HepG2 (cell line): ENCODE results near the gene ARHGAP5. TPM values are rescaled to one million over a fixed set of nuclear protein-coding genes. Genes with fewer than 3 reads are reported as not detected.
A peak's percentile ranks its signal among the peaks of the same experiment; 100 is the strongest.

ENCODE experiments used
- CENPBD1 ChIP-seq: sonication (generic); formaldehyde crosslinking; IDR thresholded peaks from 2 replicates; pipeline ENCODE4 v1.8.0; 2022; ENCODE audit warnings: missing genetic modification reagents, low read depth, mild to moderate bottlenecking, borderline replicate concordance
- DZIP1 ChIP-seq: sonication (generic); formaldehyde crosslinking; IDR thresholded peaks from 2 replicates; pipeline ENCODE4 v1.5.0; 2020; ENCODE audit warnings: mild to moderate bottlenecking, missing genetic modification reagents
- EHMT2 ChIP-seq: fragments of 200-600 bp; sonication (generic); IDR thresholded peaks from 2 replicates; pipeline ENCODE4 v1.7.0; 2017; ENCODE audit warnings: antibody characterized with exemption, low read depth, low read length, borderline replicate concordance
- ELF3 ChIP-seq: IDR thresholded peaks from 2 replicates; pipeline ENCODE4 v1.6.1; 2016; ENCODE audit warnings: missing genetic modification reagents, missing compliant biosample characterization
- FOXA1 ChIP-seq, 2 experiments: fragments of 450-650 bp in 1 of 2; sonication (generic) in 1 of 2; formaldehyde crosslinking in 1 of 2; IDR thresholded peaks; 2 replicates each; pipeline versions ENCODE4 v1.4.0 to v1.6.1; 2016 to 2020; ENCODE audit warnings: missing genetic modification reagents in 1 of 2
- KMT2A ChIP-seq: sonication (generic); formaldehyde crosslinking; IDR thresholded peaks from 2 replicates; pipeline ENCODE4 v1.4.0; 2020; ENCODE audit warnings: missing genetic modification reagents
- REPIN1 ChIP-seq: sonication (generic); formaldehyde crosslinking; IDR thresholded peaks from 2 replicates; pipeline ENCODE4 v1.8.0; 2022; ENCODE audit warnings: missing genetic modification reagents, low read depth, mild to moderate bottlenecking, borderline replicate concordance
- RFXAP ChIP-seq: sonication (generic); formaldehyde crosslinking; IDR thresholded peaks from 2 replicates; pipeline ENCODE4 v1.4.0; 2020; ENCODE audit warnings: missing genetic modification reagents, borderline replicate concordance
- SNAPC2 ChIP-seq: sonication (generic); formaldehyde crosslinking; IDR thresholded peaks from 2 replicates; pipeline ENCODE4 v1.8.1; 2022; ENCODE audit warnings: mild to moderate bottlenecking, missing genetic modification reagents
- ZNF280D ChIP-seq: sonication (generic); formaldehyde crosslinking; IDR thresholded peaks from 2 replicates; pipeline ENCODE4 v1.5.1; 2020; ENCODE audit warnings: mild to moderate bottlenecking, missing genetic modification reagents
- ZNF513 ChIP-seq: sonication (generic); formaldehyde crosslinking; conservative IDR thresholded peaks from 2 replicates; pipeline ENCODE4 v1.5.0; 2020; ENCODE audit warnings: missing genetic modification reagents
- ZNF709 ChIP-seq: sonication (generic); formaldehyde crosslinking; IDR thresholded peaks from 2 replicates; pipeline ENCODE4 v1.5.0; 2020; ENCODE audit warnings: mild to moderate bottlenecking, missing genetic modification reagents
- ZNF746 ChIP-seq: sonication (generic); formaldehyde crosslinking; IDR thresholded peaks from 2 replicates; pipeline ENCODE4 v1.8.0; 2022; ENCODE audit warnings: mild to moderate bottlenecking, missing genetic modification reagents
- polyA plus RNA-seq, 8 experiments: library from polyadenylated mRNA; depleted of rRNA in 3 of 8; stranded (reverse) in 7 of 8; unstranded in 1 of 8; fragments of >200 nt; fragmentation: Illumina TruSeq in 4 of 8; extraction: Trizol in 4 of 8; gene quantifications; 2 replicates each; pipeline versions ENCODE4 v1.2.1 to v1.2.3, GENCODE V29; 2011 to 2016; ENCODE audit warnings: low read depth in 4 of 8, missing spikeins in 1 of 8, mixed read lengths in 1 of 8; ENCODE audit not compliant: insufficient read depth in 1 of 8
- total RNA-seq, 5 experiments: library from RNA; depleted of rRNA; stranded (reverse); fragments of >200 nt; fragmentation: Illumina TruSeq; extraction: Trizol; gene quantifications; 2 replicates each; pipeline ENCODE4 v1.2.3, GENCODE V29; 2016; ENCODE audit warnings: low read depth in 1 of 5
- TF ChIP-seq, protein P1 (sequence below): sonication (generic); formaldehyde crosslinking; IDR thresholded peaks from 2 replicates; pipeline ENCODE4 v1.9.0; 2021; ENCODE audit warnings: missing genetic modification reagents, mild to moderate bottlenecking, borderline replicate concordance
- TF ChIP-seq, protein P2 (sequence below): sonication (generic); formaldehyde crosslinking; IDR thresholded peaks from 2 replicates; pipeline ENCODE4 v1.5.0; 2020; ENCODE audit warnings: missing genetic modification reagents, mild to moderate bottlenecking, borderline replicate concordance
- TF ChIP-seq, protein P3 (sequence below): sonication (generic); formaldehyde crosslinking; IDR thresholded peaks from 2 replicates; pipeline ENCODE4 v1.8.0; 2022; ENCODE audit warnings: missing genetic modification reagents, mild to moderate bottlenecking, inconsistent platforms, borderline replicate concordance

ARHGAP5 gene
- total and polyA plus RNA-seq, 2 of the 13 experiments (the other 11 are each of a cell fraction or from before 2014, with no cell fraction given), result 33.7 to 144 TPM

DNA sequence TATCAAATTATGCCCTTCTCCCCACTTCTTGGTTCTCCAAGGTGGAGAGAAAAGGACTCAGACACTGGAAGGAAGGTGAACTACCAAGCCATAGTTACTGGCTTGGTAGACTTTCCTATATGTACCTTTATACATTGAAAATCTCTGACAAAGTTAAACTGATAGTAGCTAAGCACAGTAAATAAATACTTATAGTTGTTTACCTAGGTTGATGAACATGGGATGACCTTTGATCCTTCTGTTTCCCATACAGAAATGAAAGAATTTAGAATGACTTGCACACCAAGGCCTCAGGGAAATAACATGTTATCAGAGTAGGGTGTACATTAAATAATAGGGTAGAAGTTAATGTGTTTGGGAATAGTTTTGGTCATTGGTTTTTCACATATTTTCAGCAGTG is 6.7 kb downstream of the ARHGAP5 start (continued):
- TF ChIP-seq ZNF513 (CRISPR knock-in tag) (no peak), CENPBD1 (CRISPR knock-in tag) (no peak), EHMT2 (peak; percentile 34; the same call in 1 of the 2 replicates), SNAPC2 (no peak), RFXAP (CRISPR knock-in tag) (no peak), ELF3 (CRISPR knock-in tag) (peak; percentile 35), ZNF746 (CRISPR knock-in tag) (no peak), ZNF709 (CRISPR knock-in tag) (no peak), FOXA1 (IDR thresholded peaks at IDR 0.05) (peak; percentile 85; the same call in 1 of the 2 replicates), FOXA1 (CRISPR knock-in tag; IDR thresholded peaks at IDR 0.05) (peak; percentile 85), REPIN1 (CRISPR knock-in tag) (no peak), ZNF280D (CRISPR knock-in tag) (no peak; the same call in 1 of the 2 replicates), DZIP1 (CRISPR knock-in tag) (no peak), KMT2A (no peak; the same call in 1 of the 2 replicates)
- TF ChIP-seq, protein P1, sequence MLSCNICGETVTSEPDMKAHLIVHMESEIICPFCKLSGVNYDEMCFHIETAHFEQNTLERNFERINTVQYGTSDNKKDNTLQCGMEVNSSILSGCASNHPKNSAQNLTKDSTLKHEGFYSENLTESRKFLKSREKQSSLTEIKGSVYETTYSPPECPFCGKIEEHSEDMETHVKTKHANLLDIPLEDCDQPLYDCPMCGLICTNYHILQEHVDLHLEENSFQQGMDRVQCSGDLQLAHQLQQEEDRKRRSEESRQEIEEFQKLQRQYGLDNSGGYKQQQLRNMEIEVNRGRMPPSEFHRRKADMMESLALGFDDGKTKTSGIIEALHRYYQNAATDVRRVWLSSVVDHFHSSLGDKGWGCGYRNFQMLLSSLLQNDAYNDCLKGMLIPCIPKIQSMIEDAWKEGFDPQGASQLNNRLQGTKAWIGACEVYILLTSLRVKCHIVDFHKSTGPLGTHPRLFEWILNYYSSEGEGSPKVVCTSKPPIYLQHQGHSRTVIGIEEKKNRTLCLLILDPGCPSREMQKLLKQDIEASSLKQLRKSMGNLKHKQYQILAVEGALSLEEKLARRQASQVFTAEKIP, result no peak
- TF ChIP-seq, protein P2, sequence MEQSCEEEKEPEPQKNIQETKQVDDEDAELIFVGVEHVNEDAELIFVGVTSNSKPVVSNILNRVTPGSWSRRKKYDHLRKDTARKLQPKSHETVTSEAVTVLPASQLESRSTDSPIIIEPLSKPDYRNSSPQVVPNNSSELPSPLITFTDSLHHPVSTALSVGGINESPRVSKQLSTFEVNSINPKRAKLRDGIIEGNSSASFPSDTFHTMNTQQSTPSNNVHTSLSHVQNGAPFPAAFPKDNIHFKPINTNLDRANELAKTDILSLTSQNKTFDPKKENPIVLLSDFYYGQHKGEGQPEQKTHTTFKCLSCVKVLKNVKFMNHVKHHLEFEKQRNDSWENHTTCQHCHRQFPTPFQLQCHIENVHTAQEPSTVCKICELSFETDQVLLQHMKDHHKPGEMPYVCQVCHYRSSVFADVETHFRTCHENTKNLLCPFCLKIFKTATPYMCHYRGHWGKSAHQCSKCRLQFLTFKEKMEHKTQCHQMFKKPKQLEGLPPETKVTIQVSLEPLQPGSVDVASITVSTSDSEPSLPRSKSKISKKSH (CRISPR knock-in tag), result no peak
- TF ChIP-seq, protein P3, sequence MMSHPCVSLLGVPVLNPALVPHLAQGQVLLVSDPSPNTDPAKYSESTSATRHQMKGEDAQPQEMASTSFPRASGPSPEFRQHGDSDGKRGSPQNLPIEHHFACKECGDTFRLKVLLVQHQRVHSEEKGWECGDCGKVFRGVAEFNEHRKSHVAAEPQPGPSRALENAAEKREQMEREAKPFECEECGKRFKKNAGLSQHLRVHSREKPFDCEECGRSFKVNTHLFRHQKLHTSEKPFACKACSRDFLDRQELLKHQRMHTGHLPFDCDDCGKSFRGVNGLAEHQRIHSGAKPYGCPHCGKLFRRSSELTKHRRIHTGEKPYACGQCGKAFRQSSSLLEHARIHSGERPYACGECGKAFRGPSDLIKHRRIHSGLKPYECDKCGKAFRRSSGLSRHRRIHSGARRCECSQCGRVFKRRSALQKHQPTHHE (CRISPR knock-in tag), result no peak
